Measurements from ENCODE around the gene MCAT.
A peak's percentile ranks its signal among the peaks of the same experiment; 100 is the strongest.

MCAT gene

DNA sequence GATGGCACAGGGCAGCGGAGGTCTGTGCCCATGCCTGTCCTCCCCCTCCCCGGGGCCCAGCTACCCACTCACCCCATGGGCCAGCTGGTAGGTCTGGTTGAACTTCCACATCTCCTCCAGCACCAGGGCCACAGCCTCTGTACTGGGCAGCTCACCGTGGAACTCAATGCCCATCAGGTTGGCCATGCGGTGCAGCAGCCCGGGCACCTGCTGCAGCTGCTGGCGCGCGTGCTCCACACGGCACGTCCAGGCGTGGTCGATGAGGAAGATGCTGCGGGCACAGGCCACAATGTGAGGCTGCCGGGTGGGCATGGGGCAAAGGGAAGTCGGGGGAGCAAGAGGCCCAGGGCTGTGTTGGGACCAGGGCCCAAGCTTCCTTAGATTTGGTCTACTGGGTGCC, 37.5 kb upstream of the MCAT start:
- no peak overlapping the region for H3K4me3 ChIP-seq (ENCODE audit: low read length)
- no peaks in the 10 kb centered on the region for H3K27me3 ChIP-seq (ENCODE audit: control insufficient read depth, insufficient read depth, low read length)
- no peaks in the 10 kb centered on the region for H3K4me1 ChIP-seq (ENCODE audit: control insufficient read depth, insufficient read depth, low read length)
- H3K9ac ChIP-seq (ENCODE audit: low read length) = no peak overlapping the region
- no peak overlapping the region for H3K27ac ChIP-seq (ENCODE audit: low read depth, low read length)
- H3K36me3 ChIP-seq (ENCODE audit: control insufficient read depth, insufficient read depth, low read length) = peaks cover 6% of the 10 kb centered on the region

DNA sequence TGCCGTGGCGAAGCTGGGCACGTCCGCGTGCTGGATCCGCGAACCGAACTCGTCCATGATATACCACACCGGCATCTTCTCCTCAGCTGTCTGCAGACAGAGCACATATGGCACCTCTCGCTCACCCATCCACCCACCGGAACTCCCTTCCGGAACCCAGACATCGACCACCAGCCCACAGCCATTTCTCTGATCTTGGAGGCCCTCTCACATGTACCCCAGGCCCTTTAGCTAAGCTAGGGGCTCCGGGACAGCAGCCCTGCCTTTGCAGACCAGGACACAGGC, 36.7 kb upstream of the MCAT start:
- no peaks in the 10 kb centered on the region for H3K4me1 ChIP-seq (ENCODE audit: control insufficient read depth, insufficient read depth, low read length)
- H3K9ac ChIP-seq (ENCODE audit: low read length) = no peak overlapping the region
- no peak overlapping the region for H3K4me3 ChIP-seq (ENCODE audit: low read length)
- H3K27ac ChIP-seq (ENCODE audit: low read depth, low read length) = no peak overlapping the region
- H3K36me3 ChIP-seq (ENCODE audit: control insufficient read depth, insufficient read depth, low read length) = peaks cover 6% of the 10 kb centered on the region
- no peaks in the 10 kb centered on the region for H3K27me3 ChIP-seq (ENCODE audit: control insufficient read depth, insufficient read depth, low read length)

DNA sequence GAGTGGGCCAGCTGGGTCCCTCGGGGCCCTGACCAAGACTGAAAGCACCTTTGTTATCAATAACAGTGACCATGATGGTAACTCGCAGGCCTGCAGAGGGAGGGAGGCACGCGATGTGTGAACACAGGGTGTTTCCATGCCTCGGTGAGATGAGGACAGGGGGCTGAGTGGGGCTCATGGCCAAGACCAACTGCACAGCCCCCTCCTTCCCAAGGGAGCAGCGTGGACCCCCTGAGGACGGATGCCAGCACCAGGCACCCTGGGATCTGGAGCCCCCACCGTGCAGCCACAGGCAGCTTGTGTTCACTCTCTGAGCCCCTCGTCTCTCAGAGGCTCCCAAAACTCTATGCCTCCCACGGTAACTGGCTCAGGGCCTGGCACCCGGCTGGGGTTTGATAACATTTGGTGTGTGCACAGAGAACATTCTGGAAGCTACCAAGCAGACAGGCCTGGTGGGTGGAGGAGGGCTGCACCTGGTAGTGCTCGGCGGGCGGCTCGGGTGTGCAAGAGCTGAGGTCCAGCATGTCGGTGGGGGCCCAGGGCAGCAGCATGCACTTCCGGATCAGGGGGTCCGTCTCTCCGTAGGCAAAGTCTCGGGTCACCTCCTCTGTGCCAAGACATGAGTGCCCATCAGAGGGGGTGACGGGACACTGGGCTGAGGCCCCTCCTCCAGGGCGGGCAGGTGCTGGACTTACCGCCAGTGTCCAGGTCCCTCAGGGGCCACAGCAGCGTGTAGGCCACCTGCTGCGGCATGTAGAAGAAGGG, 36.1 kb upstream of the MCAT start:
- no peak overlapping the region for H3K4me3 ChIP-seq (ENCODE audit: low read length)
- H3K36me3 ChIP-seq (ENCODE audit: control insufficient read depth, insufficient read depth, low read length) = peaks cover 9% of the 10 kb centered on the region
- H3K27me3 ChIP-seq (ENCODE audit: control insufficient read depth, insufficient read depth, low read length) = no peaks in the 10 kb centered on the region
- H3K4me1 ChIP-seq (ENCODE audit: control insufficient read depth, insufficient read depth, low read length) = no peaks in the 10 kb centered on the region
- H3K27ac ChIP-seq (ENCODE audit: low read depth, low read length) = no peak overlapping the region
- H3K9ac ChIP-seq (ENCODE audit: low read length) = no peak overlapping the region

DNA sequence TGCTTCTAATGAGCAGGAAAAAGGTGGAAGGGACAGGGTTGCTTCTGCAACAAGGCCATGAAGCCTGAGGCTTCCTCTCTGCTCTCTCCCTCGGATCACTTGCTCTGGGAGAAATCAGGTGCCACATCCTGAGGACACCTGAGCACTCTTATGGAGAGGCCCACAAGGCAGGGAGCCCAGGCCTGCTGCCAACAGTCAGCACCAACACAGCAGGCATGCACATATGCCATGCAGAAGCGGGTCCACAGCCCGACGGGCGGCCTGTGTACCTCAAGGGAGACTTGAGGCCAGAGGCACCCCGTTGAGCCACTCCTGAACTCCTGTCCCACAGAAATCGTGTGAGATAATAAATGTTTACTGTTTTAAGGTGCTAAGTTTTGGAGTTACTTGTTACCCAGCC, 34.3 kb upstream of the MCAT start:
- Histone ChIP-seq H3K36me3 (ENCODE audit: control insufficient read depth, insufficient read depth, low read length) (peaks cover 18% of the 10 kb centered on the region), H3K9ac (ENCODE audit: low read length) (no peak overlapping the region), H3K27ac (ENCODE audit: low read depth, low read length) (no peak overlapping the region), H3K4me3 (ENCODE audit: low read length) (no peak overlapping the region), H3K4me1 (ENCODE audit: control insufficient read depth, insufficient read depth, low read length) (no peaks in the 10 kb centered on the region), H3K27me3 (ENCODE audit: control insufficient read depth, insufficient read depth, low read length) (no peaks in the 10 kb centered on the region)

DNA sequence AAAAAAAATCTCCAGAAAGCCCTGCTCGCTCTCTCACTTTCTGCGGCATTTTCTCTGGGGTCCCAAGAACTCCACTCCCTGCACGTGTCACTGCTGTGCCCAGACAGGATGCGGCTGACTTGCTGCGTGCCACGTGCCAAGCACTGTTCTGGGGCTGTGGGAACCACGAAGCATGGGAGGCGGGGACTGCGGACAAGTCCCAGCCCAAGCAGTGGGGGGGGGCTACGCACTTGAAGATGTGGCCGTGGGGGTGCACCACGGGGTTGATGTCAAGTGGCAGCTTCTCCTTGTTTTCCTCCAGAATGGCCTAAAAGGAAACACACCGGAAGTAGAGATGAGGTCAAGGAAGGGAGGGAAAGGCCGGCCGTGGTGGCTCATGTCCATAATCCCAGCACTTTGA, 32.9 kb upstream of the MCAT start:
- no peaks in the 10 kb centered on the region for H3K4me1 ChIP-seq (ENCODE audit: control insufficient read depth, insufficient read depth, low read length)
- no peak overlapping the region for H3K4me3 ChIP-seq (ENCODE audit: low read length)
- no peaks in the 10 kb centered on the region for H3K27me3 ChIP-seq (ENCODE audit: control insufficient read depth, insufficient read depth, low read length)
- H3K27ac ChIP-seq (ENCODE audit: low read depth, low read length) = no peak overlapping the region
- no peak overlapping the region for H3K9ac ChIP-seq (ENCODE audit: low read length)
- H3K36me3 ChIP-seq (ENCODE audit: control insufficient read depth, insufficient read depth, low read length) = peaks cover 25% of the 10 kb centered on the region

DNA sequence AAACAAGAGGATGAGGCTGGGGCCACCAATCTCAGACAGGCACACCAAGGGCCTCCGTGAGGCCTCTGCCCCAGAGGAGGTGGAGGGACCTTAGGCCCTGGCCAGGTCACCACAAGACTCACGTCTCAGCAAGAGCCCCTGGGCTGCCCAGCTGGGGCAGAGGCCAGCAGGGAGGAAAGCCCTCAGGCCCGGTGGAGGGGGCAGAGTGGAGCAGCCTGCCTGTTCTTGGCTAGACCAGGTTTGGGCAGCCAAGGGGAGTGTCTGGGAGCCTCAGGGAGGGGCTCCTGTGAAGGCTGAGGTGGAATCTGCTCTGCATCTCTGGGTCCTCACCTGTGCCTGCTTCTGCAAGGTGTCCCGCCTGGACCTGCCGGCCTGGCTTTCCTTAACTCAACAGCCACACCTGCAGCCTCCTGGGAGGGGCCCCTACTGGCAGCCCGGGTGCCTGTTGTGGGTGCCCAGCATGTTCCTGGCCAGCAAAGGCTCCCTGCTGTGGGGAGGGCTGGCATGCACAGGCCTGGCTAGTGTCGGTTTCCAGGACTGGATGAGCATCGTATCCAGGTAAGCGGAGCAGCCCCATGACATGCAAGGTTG, 31.8 kb upstream of the MCAT start:
- Histone ChIP-seq H3K4me1 (ENCODE audit: control insufficient read depth, insufficient read depth, low read length) (no peaks in the 10 kb centered on the region), H3K9ac (ENCODE audit: low read length) (no peak overlapping the region), H3K27ac (ENCODE audit: low read depth, low read length) (no peak overlapping the region), H3K27me3 (ENCODE audit: control insufficient read depth, insufficient read depth, low read length) (no peaks in the 10 kb centered on the region), H3K36me3 (ENCODE audit: control insufficient read depth, insufficient read depth, low read length) (peaks cover 29% of the 10 kb centered on the region), H3K4me3 (ENCODE audit: low read length) (no peak overlapping the region)

DNA sequence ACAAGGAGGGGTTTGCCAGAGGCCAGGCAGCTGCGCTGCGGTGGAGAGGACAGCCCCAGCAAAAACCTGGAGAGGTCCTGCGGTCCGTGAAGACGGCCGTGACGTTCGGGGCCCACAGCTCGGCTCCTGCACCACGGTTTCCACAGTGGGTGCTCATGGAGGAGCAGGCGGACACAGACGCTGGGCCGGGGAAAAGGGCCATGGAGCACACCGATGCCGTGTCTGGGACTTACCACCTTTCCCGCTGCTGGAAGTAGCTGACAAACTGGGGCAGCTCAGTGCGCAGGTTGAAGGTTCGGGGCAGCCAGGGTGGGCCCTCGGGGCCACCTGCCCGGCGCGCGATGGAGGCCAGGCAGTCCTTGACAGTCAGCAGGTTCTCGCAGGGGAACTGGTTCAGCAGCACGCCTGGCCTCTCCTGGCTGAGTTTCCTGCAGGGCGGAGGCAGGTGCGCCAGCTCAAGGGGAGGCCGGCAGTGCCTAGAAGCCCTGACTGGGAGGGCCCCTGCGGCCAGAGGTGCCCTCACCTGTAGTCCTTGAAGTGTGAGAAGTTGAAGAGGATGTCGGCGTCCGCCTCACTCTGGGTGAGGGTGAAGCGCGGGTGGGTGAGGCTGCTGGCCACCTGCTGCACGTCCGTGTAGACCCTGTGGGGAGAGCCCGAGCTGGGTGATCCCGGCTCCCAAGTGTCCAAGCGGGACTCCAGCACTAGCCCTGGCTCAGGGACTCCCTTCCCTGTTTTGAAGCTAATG, 30.9 kb upstream of the MCAT start:
- no peak overlapping the region for H3K27ac ChIP-seq (ENCODE audit: low read depth, low read length)
- H3K4me1 ChIP-seq (ENCODE audit: control insufficient read depth, insufficient read depth, low read length) = no peaks in the 10 kb centered on the region
- H3K4me3 ChIP-seq (ENCODE audit: low read length) = no peak overlapping the region
- peaks cover 29% of the 10 kb centered on the region for H3K36me3 ChIP-seq (ENCODE audit: control insufficient read depth, insufficient read depth, low read length)
- no peaks in the 10 kb centered on the region for H3K27me3 ChIP-seq (ENCODE audit: control insufficient read depth, insufficient read depth, low read length)
- no peak overlapping the region for H3K9ac ChIP-seq (ENCODE audit: low read length)

DNA sequence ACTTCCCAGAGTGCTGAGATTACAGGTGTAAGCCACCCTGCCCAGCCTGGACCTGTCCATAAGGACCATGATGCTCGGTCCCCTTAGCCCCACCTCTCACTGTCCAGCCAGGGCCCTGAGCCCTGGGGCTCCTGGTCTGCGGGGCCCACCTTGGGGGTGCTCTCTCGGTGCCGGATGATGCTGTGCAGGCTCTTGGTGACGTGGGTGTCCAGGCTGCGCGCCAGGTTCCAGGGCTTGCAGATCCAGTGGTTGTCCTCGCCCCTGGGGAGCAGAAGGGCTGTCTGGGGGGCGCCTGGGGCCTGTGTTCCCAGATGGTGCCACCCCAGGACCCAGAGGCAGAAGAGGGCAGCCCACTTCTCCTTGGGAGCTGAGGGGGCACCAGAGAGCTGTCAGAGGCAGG, 30.4 kb upstream of the MCAT start:
- peaks cover 27% of the 10 kb centered on the region for H3K36me3 ChIP-seq (ENCODE audit: control insufficient read depth, insufficient read depth, low read length)
- no peak overlapping the region for H3K27ac ChIP-seq (ENCODE audit: low read depth, low read length)
- H3K4me3 ChIP-seq (ENCODE audit: low read length) = no peak overlapping the region
- no peak overlapping the region for H3K9ac ChIP-seq (ENCODE audit: low read length)
- no peaks in the 10 kb centered on the region for H3K4me1 ChIP-seq (ENCODE audit: control insufficient read depth, insufficient read depth, low read length)
- H3K27me3 ChIP-seq (ENCODE audit: control insufficient read depth, insufficient read depth, low read length) = no peaks in the 10 kb centered on the region

DNA sequence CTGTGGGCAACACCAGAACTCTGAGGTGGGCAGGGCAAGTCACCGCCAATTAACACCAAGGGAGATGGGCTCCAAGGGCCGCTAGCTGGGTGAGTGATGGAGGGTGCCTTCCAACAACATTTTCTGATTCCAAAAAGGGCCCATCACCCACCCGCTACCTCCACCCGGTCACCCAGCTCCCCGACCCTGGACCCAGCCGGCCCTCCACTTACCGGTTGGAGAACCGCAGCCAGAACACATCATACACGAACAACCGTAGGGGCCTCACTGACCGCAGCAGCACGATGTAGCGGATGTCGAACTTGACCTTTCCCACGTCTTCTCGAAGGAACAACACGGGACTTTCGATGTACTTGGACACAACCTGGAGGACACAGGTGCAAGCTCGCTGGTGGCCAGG, 29.0 kb upstream of the MCAT start:
- H3K27me3 ChIP-seq (ENCODE audit: control insufficient read depth, insufficient read depth, low read length) = no peaks in the 10 kb centered on the region
- no peak overlapping the region for H3K27ac ChIP-seq (ENCODE audit: low read depth, low read length)
- no peaks in the 10 kb centered on the region for H3K4me1 ChIP-seq (ENCODE audit: control insufficient read depth, insufficient read depth, low read length)
- no peak overlapping the region for H3K4me3 ChIP-seq (ENCODE audit: low read length)
- no peak overlapping the region for H3K9ac ChIP-seq (ENCODE audit: low read length)
- H3K36me3 ChIP-seq (ENCODE audit: control insufficient read depth, insufficient read depth, low read length) = peaks cover 33% of the 10 kb centered on the region

DNA sequence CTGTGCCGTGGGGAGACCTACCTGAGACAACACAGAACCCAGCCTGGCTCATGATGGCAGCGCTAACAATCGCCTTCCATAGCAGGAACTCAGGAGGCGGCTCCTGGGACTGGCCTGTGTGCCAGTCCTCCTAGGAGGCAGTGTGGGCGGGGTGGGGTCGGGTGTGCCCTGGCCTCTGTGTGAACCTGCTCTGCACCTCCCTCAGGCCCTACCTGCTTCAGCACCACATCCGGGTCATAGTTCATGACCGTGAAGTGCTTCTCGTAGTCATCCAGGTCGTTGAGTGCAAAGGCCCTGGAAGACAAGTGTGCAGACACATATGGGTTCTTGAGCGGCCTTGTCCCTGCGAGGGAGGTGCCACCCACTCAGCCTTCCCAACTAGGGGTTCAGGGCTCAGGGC, 28.4 kb upstream of the MCAT start:
- H3K4me1 ChIP-seq (ENCODE audit: control insufficient read depth, insufficient read depth, low read length) = no peaks in the 10 kb centered on the region
- H3K36me3 ChIP-seq (ENCODE audit: control insufficient read depth, insufficient read depth, low read length) = peaks cover 31% of the 10 kb centered on the region
- peak overlapping the region; percentile 45 for H3K9ac ChIP-seq (ENCODE audit: low read length)
- H3K27ac ChIP-seq (ENCODE audit: low read depth, low read length) = no peak overlapping the region
- no peaks in the 10 kb centered on the region for H3K27me3 ChIP-seq (ENCODE audit: control insufficient read depth, insufficient read depth, low read length)
- H3K4me3 ChIP-seq (ENCODE audit: low read length) = peak overlapping the region; percentile 59

DNA sequence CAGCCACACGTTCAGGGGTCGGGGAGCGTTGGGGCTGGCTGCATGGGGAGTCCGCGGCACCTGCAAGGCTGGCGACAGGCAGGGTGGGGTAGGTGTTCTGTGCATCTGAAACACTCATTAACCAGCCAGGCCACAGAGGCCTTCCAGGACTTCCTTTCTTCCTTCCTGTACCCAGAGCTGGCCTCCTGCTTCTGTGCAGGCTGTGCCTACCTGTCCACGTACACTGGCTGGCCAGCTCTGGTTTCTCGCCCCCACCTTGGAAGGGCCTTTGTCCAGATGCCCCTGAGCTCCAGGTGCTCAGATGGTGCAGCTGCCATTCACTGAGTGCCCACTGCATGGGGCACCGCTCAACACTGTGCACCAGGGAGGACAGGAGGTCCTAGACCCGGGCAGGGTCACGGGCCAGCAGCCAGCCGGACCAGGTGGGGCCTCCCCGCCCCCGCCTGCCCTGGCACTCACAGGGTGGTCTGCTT, 27.9 kb upstream of the MCAT start:
- Histone ChIP-seq H3K4me1 (ENCODE audit: control insufficient read depth, insufficient read depth, low read length) (no peaks in the 10 kb centered on the region), H3K27ac (ENCODE audit: low read depth, low read length) (no peak overlapping the region), H3K36me3 (ENCODE audit: control insufficient read depth, insufficient read depth, low read length) (peaks cover 31% of the 10 kb centered on the region), H3K4me3 (ENCODE audit: low read length) (peak overlapping the region; percentile 59), H3K9ac (ENCODE audit: low read length) (peak overlapping the region; percentile 45), H3K27me3 (ENCODE audit: control insufficient read depth, insufficient read depth, low read length) (no peaks in the 10 kb centered on the region)

DNA sequence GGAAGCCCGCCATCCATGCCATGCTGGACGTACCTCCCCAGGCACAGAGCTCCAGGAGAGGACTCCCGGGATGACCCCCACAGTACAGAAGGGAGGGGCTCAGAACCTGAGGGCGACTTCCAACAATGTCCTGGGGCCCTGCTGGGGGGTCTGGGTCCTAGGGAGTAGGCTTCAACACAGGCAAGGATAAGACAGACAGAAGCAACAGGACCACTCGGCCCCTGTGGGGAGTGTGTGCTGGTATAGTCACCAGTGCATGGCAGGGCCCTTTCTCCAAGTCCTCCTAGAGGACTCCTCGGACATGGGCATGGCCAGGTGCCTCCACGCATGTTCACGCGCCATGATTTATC, 26.9 kb upstream of the MCAT start:
- H3K27me3 ChIP-seq (ENCODE audit: control insufficient read depth, insufficient read depth, low read length) = no peaks in the 10 kb centered on the region
- H3K4me3 ChIP-seq (ENCODE audit: low read length) = no peak overlapping the region
- H3K27ac ChIP-seq (ENCODE audit: low read depth, low read length) = no peak overlapping the region
- peaks cover 31% of the 10 kb centered on the region for H3K36me3 ChIP-seq (ENCODE audit: control insufficient read depth, insufficient read depth, low read length)
- no peaks in the 10 kb centered on the region for H3K4me1 ChIP-seq (ENCODE audit: control insufficient read depth, insufficient read depth, low read length)
- no peak overlapping the region for H3K9ac ChIP-seq (ENCODE audit: low read length)

Data from rectal smooth muscle tissue (tissue), 1 donor.